GM19438 (cell line): ENCODE data around the gene DGKD.
A peak's percentile ranks its signal among the peaks of the same experiment; 100 is the strongest.

ENCODE experiments used
- ATAC-seq: cut with Tn5 transposase; IDR thresholded peaks from one replicate; pipeline ENCODE4 v1.9.1; 2021; ENCODE audit warnings: low read depth; ENCODE audit not compliant: unreplicated experiment

DGKD gene

GRCh38 chr2:233338046-233338445 is 16.2 kb upstream of the DGKD start:
- ATAC-seq = no peak

- no peak for ATAC-seq
Observed at GRCh38 chr2:233338812-233339368, 15.4 kb upstream of the DGKD start.

GRCh38 chr2:233339427-233339826 is 14.9 kb upstream of the DGKD start:
- ATAC-seq = no peak

GRCh38 chr2:233341296-233341695 is 13.0 kb upstream of the DGKD start:
- no peak for ATAC-seq

GRCh38 chr2:233342301-233342700 is 12.0 kb upstream of the DGKD start:
- ATAC-seq = no peak

GRCh38 chr2:233343171-233343705 is 11.1 kb upstream of the DGKD start:
- ATAC-seq = no peak

- ATAC-seq = no peak
Observed at GRCh38 chr2:233346376-233346775, 7.9 kb upstream of the DGKD start.

- ATAC-seq = no peak
Observed at GRCh38 chr2:233346930-233347329, 7.4 kb upstream of the DGKD start.

- ATAC-seq = peak; percentile 55
Observed at GRCh38 chr2:233349005-233349998, 5.0 kb upstream of the DGKD start.

- ATAC-seq = no peak
Observed at GRCh38 chr2:233350708-233351107, 3.6 kb upstream of the DGKD start.

GRCh38 chr2:233351423-233351822 is 2.9 kb upstream of the DGKD start:
- no peak for ATAC-seq

GRCh38 chr2:233352141-233352842 is 2.0 kb upstream of the DGKD start:
- ATAC-seq = no peak

- ATAC-seq = no peak
Observed at GRCh38 chr2:233353101-233353768, 1.1 kb upstream of the DGKD start.

- peak; percentile 8 for ATAC-seq
Observed at GRCh38 chr2:233354500-233354924, 218 bp downstream of the DGKD start.

GRCh38 chr2:233354971-233355574 is 779 bp downstream of the DGKD start:
- ATAC-seq = no peak

- ATAC-seq = no peak
Observed at GRCh38 chr2:233355916-233356315, 1.6 kb downstream of the DGKD start.

- ATAC-seq = no peak
Observed at GRCh38 chr2:233356546-233357308, 2.4 kb downstream of the DGKD start.

GRCh38 chr2:233358335-233358734 is 4.0 kb downstream of the DGKD start:
- ATAC-seq = no peak

- no peak for ATAC-seq
Observed at GRCh38 chr2:233358947-233359346, 4.7 kb downstream of the DGKD start.
